Body of pancreas (tissue), 4 donors: Measurements from ENCODE around the gene SYTL5.

ENCODE experiments used
- POLR2A ChIP-seq, 3 donors: fragments of 450-650 bp; IDR thresholded peaks; one replicate each; pipeline ENCODE4 v1.6.1; 2016; ENCODE audit warnings: antibody characterized with exemption in 3 of 3, mild to moderate bottlenecking in 2 of 3
- TF ChIP-seq, protein P1 (sequence below), 7 experiments: fragments of 450-650 bp in 4 of 7; fragments of 200-600 bp in 3 of 7; sonication (generic) in 3 of 7; IDR thresholded peaks; one replicate each; pipeline ENCODE4 v1.5.1; 2016 to 2019; ENCODE audit warnings: antibody characterized with exemption in 7 of 7

DNA sequence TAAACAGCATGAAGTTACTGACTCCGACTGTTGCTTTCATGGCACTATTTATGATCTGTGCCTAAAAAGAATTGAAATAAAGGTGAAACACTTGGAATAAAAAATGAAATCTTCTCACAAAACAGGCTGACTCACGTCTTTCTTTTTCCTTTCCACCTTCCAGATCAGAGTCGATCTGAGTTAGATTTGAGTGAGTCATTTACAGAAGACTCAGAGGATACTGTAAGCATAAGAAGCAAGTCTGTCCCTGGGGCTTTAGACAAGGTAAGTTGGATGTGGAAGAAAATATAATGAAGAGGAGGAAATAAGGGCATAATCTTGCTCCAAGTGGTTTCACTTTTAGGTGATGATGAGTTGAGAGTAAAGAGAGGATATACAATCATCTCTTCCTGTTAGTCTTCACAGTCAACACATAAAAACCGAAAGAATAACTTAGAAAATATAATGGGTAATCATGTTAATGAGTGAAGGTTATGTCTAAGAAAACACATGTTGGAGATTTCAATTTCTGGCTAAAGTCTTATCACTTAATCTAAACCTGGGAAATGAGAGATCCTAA is 89.7 kb downstream of the SYTL5 start:
- TF ChIP-seq, protein P1, sequence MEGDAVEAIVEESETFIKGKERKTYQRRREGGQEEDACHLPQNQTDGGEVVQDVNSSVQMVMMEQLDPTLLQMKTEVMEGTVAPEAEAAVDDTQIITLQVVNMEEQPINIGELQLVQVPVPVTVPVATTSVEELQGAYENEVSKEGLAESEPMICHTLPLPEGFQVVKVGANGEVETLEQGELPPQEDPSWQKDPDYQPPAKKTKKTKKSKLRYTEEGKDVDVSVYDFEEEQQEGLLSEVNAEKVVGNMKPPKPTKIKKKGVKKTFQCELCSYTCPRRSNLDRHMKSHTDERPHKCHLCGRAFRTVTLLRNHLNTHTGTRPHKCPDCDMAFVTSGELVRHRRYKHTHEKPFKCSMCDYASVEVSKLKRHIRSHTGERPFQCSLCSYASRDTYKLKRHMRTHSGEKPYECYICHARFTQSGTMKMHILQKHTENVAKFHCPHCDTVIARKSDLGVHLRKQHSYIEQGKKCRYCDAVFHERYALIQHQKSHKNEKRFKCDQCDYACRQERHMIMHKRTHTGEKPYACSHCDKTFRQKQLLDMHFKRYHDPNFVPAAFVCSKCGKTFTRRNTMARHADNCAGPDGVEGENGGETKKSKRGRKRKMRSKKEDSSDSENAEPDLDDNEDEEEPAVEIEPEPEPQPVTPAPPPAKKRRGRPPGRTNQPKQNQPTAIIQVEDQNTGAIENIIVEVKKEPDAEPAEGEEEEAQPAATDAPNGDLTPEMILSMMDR (IDR thresholded peaks at IDR 0.05), result no peak
- no peak for TF ChIP-seq POLR2A (IDR thresholded peaks at IDR 0.05)
